OCI-LY1 (cell line): ENCODE measurements around the gene SULT1E1.

Source experiments
- H2AFZ ChIP-seq: fragments of 200-600 bp; sonication (generic), shearing (Covaris generic); 2 replicates; pipeline ENCODE4 v1.6.0; 2014; ENCODE audit warnings: antibody characterized with exemption, mild to moderate bottlenecking, low read length
- H3F3A ChIP-seq: fragments of 200-600 bp; sonication (generic), shearing (Covaris generic); 2 replicates; pipeline ENCODE4 v1.6.0; 2014; ENCODE audit warnings: mild to moderate bottlenecking, antibody characterized with exemption, low read length, moderate library complexity; ENCODE audit not compliant: insufficient read depth
- H3K27ac ChIP-seq: fragments of 200-600 bp; sonication (generic); 2 replicates; pipeline ENCODE4 v1.5.1; 2014; ENCODE audit warnings: low read length, mixed run types, mild to moderate bottlenecking, low read depth; ENCODE audit not compliant: poor library complexity, severe bottlenecking
- H3K27me3 ChIP-seq: fragments of 200-600 bp; sonication (generic); 2 replicates; pipeline ENCODE4 v1.6.0; 2014; ENCODE audit warnings: antibody characterized with exemption, mild to moderate bottlenecking, low read length, moderate library complexity; ENCODE audit not compliant: insufficient read depth
- H3K36me3 ChIP-seq: fragments of 200-600 bp; sonication (generic); 2 replicates; pipeline ENCODE4 v1.6.1; 2014; ENCODE audit warnings: mild to moderate bottlenecking, antibody characterized with exemption, low read length, moderate library complexity, mixed read lengths; ENCODE audit not compliant: insufficient read depth
- H3K4me1 ChIP-seq: fragments of 200-600 bp; sonication (generic); 2 replicates; pipeline ENCODE4 v1.5.1; 2014; ENCODE audit warnings: mild to moderate bottlenecking, low read length, moderate library complexity; ENCODE audit not compliant: insufficient read depth, severe bottlenecking
- H3K4me2 ChIP-seq: fragments of 200-600 bp; sonication (generic), shearing (Covaris generic); 2 replicates; pipeline ENCODE4 v1.6.1; 2014; ENCODE audit warnings: low read length
- H3K4me3 ChIP-seq: fragments of 200-600 bp; sonication (generic); 2 replicates; pipeline ENCODE4 v1.5.1; 2014; ENCODE audit warnings: low read length, low read depth, mild to moderate bottlenecking, mixed read lengths; ENCODE audit not compliant: poor library complexity, severe bottlenecking
- H3K79me2 ChIP-seq: fragments of 200-600 bp; shearing (Covaris generic); 2 replicates; pipeline ENCODE4 v1.6.1; 2016; ENCODE audit warnings: mixed run types, low read length, mixed read lengths; ENCODE audit not compliant: insufficient read depth
- H3K9ac ChIP-seq: fragments of 200-600 bp; sonication (generic), shearing (Covaris generic); 2 replicates; pipeline ENCODE4 v1.6.1; 2014; ENCODE audit warnings: mild to moderate bottlenecking, low read length, mixed read lengths
- H3K9me2 ChIP-seq: fragments of 200-600 bp; sonication (generic), shearing (Covaris generic); 2 replicates; pipeline ENCODE4 v1.6.1; 2014; ENCODE audit warnings: low read depth, mild to moderate bottlenecking, low read length, mixed read lengths
- H3K9me3 ChIP-seq: fragments of 200-600 bp; shearing (Covaris generic); 2 replicates; pipeline ENCODE4 v1.6.1; 2014; ENCODE audit warnings: low read length, mixed read lengths
- H4K20me1 ChIP-seq: fragments of 200-600 bp; sonication (generic), shearing (Covaris generic); 2 replicates; pipeline ENCODE4 v1.6.0; 2016; ENCODE audit warnings: mild to moderate bottlenecking, low read length; ENCODE audit not compliant: insufficient read depth
- CTCF ChIP-seq: fragments of 200-600 bp; sonication (generic), shearing (Covaris generic); IDR thresholded peaks from 2 replicates; pipeline ENCODE4 v1.5.1; 2017; ENCODE audit warnings: mild to moderate bottlenecking, antibody characterized with exemption, low read length, moderate library complexity, mixed read lengths
- EZH2 ChIP-seq: fragments of 200-600 bp; sonication (generic), shearing (Covaris generic); IDR thresholded peaks from 2 replicates; pipeline ENCODE4 v1.8.0; 2017; ENCODE audit warnings: borderline replicate concordance, mixed run types, mild to moderate bottlenecking, antibody characterized with exemption, low read length, moderate library complexity, mixed read lengths

SULT1E1 gene

GRCh38 chr4:69896530-69897116 lies 36.7 kb upstream of the SULT1E1 start:
- H3K36me3 ChIP-seq: no peaks in the 10 kb centered on the region
- no peak overlapping the region for H2AFZ ChIP-seq
- H3K9me2 ChIP-seq: no peaks in the 10 kb centered on the region
- no peaks in the 10 kb centered on the region for H3K4me1 ChIP-seq
- H3K27me3 ChIP-seq: no peaks in the 10 kb centered on the region
- no peak for TF ChIP-seq EZH2
- TF ChIP-seq CTCF: peak; percentile 19; the same call in 1 of the 2 replicates
- H4K20me1 ChIP-seq: no peaks in the 10 kb centered on the region
- no peak overlapping the region for H3K9ac ChIP-seq
- H3K79me2 ChIP-seq: no peaks in the 10 kb centered on the region
- H3K27ac ChIP-seq: no peak overlapping the region
- no peak overlapping the region for H3K4me3 ChIP-seq
- no peak overlapping the region for H3K4me2 ChIP-seq
- no peaks in the 10 kb centered on the region for H3F3A ChIP-seq
- H3K9me3 ChIP-seq: no peaks in the 10 kb centered on the region

GRCh38 chr4:69894721-69895120 lies 34.8 kb upstream of the SULT1E1 start:
- Histone ChIP-seq H3F3A (no peaks in the 10 kb centered on the region), H3K27ac (no peak overlapping the region), H3K4me1 (no peaks in the 10 kb centered on the region), H3K9me3 (no peaks in the 10 kb centered on the region), H3K79me2 (no peaks in the 10 kb centered on the region), H4K20me1 (no peaks in the 10 kb centered on the region), H3K4me2 (no peak overlapping the region), H3K36me3 (no peaks in the 10 kb centered on the region), H3K4me3 (no peak overlapping the region), H3K9me2 (no peaks in the 10 kb centered on the region), H3K27me3 (no peaks in the 10 kb centered on the region), H3K9ac (no peak overlapping the region), H2AFZ (no peak overlapping the region)
- TF ChIP-seq CTCF: no peak
- TF ChIP-seq EZH2: no peak

- TF ChIP-seq CTCF (no peak), EZH2 (no peak)
- no peaks in the 10 kb centered on the region for H3K36me3 ChIP-seq
- H3K27ac ChIP-seq: no peak overlapping the region
- no peaks in the 10 kb centered on the region for H3F3A ChIP-seq
- H3K79me2 ChIP-seq: no peaks in the 10 kb centered on the region
- no peak overlapping the region for H3K4me2 ChIP-seq
- no peak overlapping the region for H2AFZ ChIP-seq
- no peaks in the 10 kb centered on the region for H3K4me1 ChIP-seq
- no peaks in the 10 kb centered on the region for H3K9me2 ChIP-seq
- no peak overlapping the region for H3K9ac ChIP-seq
- H3K4me3 ChIP-seq: no peak overlapping the region
- no peaks in the 10 kb centered on the region for H4K20me1 ChIP-seq
- H3K27me3 ChIP-seq: no peaks in the 10 kb centered on the region
- no peaks in the 10 kb centered on the region for H3K9me3 ChIP-seq
These were observed 34.2 kb upstream of the SULT1E1 start for GRCh38 chr4:69894186-69894585.
